H9 (cell line): Measurements from ENCODE around the gene RNF213. TPM values are rescaled to one million over a fixed set of nuclear protein-coding genes. Genes with fewer than 3 reads are reported as not detected.

Experiments
- DNase-seq: peaks from one replicate; pipeline ENCODE4 v3.0.0-alpha.2; 2017
- H2AFZ ChIP-seq: one replicate; pipeline ENCODE4 v1.6.1; 2013; ENCODE audit warnings: mild to moderate bottlenecking, low read length, control low read depth, moderate library complexity
- H2AK5ac ChIP-seq: 2 replicates; pipeline ENCODE4 v1.6.1; 2013; ENCODE audit warnings: low read length, control low read depth, mixed read lengths; ENCODE audit not compliant: insufficient read length
- H2BK120ac ChIP-seq: one replicate; pipeline ENCODE4 v1.6.1; 2013; ENCODE audit warnings: low read depth, mild to moderate bottlenecking, low read length, control low read depth, inconsistent platforms; ENCODE audit not compliant: poor library complexity, severe bottlenecking
- H2BK12ac ChIP-seq: 2 replicates; pipeline ENCODE4 v1.6.1; 2013; ENCODE audit warnings: low read length, control low read depth, mixed read lengths, low read depth; ENCODE audit not compliant: insufficient read length
- H2BK15ac ChIP-seq: 2 replicates; pipeline ENCODE4 v1.6.1; 2013; ENCODE audit warnings: low read depth, low read length, control low read depth
- H2BK20ac ChIP-seq: one replicate; pipeline ENCODE4 v1.6.1; 2013; ENCODE audit warnings: low read depth, mild to moderate bottlenecking, low read length, control low read depth, inconsistent platforms; ENCODE audit not compliant: poor library complexity, severe bottlenecking
- H2BK5ac ChIP-seq: 2 replicates; pipeline ENCODE4 v1.6.1; 2013; ENCODE audit warnings: low read length, control low read depth, mixed read lengths; ENCODE audit not compliant: insufficient read length
- H3K14ac ChIP-seq: 2 replicates; pipeline ENCODE4 v1.6.1; 2013; ENCODE audit warnings: low read length, control low read depth; ENCODE audit not compliant: insufficient read depth
- H3K18ac ChIP-seq: 2 replicates; pipeline ENCODE4 v1.6.1; 2013; ENCODE audit warnings: low read depth, mild to moderate bottlenecking, mixed read lengths, low read length, control low read depth; ENCODE audit not compliant: insufficient read length
- H3K23ac ChIP-seq: 2 replicates; pipeline ENCODE4 v1.6.1; 2013; ENCODE audit warnings: low read length, control low read depth, mixed read lengths, low read depth; ENCODE audit not compliant: insufficient read length
- H3K23me2 ChIP-seq: 2 replicates; pipeline ENCODE4 v1.6.1; 2013; ENCODE audit warnings: low read depth, mild to moderate bottlenecking, mixed read lengths, low read length, control low read depth; ENCODE audit not compliant: insufficient read length, poor library complexity, severe bottlenecking
- H3K27ac ChIP-seq: 2 replicates; pipeline ENCODE4 v1.5.1; 2013; ENCODE audit warnings: low read length, control low read depth, mixed read lengths, low read depth; ENCODE audit not compliant: insufficient read length
- H3K27me3 ChIP-seq: 2 replicates; pipeline ENCODE4 v1.6.1; 2013; ENCODE audit warnings: low read length, control low read depth, inconsistent platforms; ENCODE audit not compliant: insufficient read depth
- H3K4ac ChIP-seq: 2 replicates; pipeline ENCODE4 v1.6.1; 2013; ENCODE audit warnings: low read depth, mild to moderate bottlenecking, control low read depth, inconsistent platforms, low read length, moderate library complexity
- H3K4me1 ChIP-seq: 2 replicates; pipeline ENCODE4 v1.6.1; 2013; ENCODE audit warnings: low read length, control low read depth, inconsistent platforms; ENCODE audit not compliant: insufficient read depth
- H3K4me2 ChIP-seq: 2 replicates; pipeline ENCODE4 v1.6.1; 2013; ENCODE audit warnings: low read length, control low read depth, mixed read lengths; ENCODE audit not compliant: insufficient read length, insufficient read depth
- H3K56ac ChIP-seq: 2 replicates; pipeline ENCODE4 v1.6.1; 2013; ENCODE audit warnings: low read depth, mild to moderate bottlenecking, mixed read lengths, low read length, control low read depth; ENCODE audit not compliant: insufficient read length
- H3K79me1 ChIP-seq: 2 replicates; pipeline ENCODE4 v1.6.1; 2013; ENCODE audit warnings: low read depth, mild to moderate bottlenecking, moderate library complexity, low read length, control low read depth, inconsistent platforms; ENCODE audit not compliant: insufficient read depth, poor library complexity, severe bottlenecking
- H3K79me2 ChIP-seq: 2 replicates; pipeline ENCODE4 v1.6.1; 2013; ENCODE audit warnings: low read length, control low read depth, inconsistent platforms; ENCODE audit not compliant: insufficient read depth
- H3K9ac ChIP-seq: 2 replicates; pipeline ENCODE4 v1.6.1; 2013; ENCODE audit warnings: low read length, control low read depth, mixed read lengths; ENCODE audit not compliant: insufficient read length; ENCODE audit errors: extremely low read depth
- H3K9me3 ChIP-seq: one replicate; pipeline ENCODE4 v1.6.1; 2013; ENCODE audit warnings: low read depth, low read length, inconsistent platforms; ENCODE audit not compliant: control insufficient read depth
- H3T11ph ChIP-seq: one replicate; pipeline ENCODE4 v1.6.1; 2013; ENCODE audit warnings: mild to moderate bottlenecking, low read length, control low read depth, inconsistent platforms
- H4K20me1 ChIP-seq: one replicate; pipeline ENCODE4 v1.6.1; 2013; ENCODE audit not compliant: control insufficient read depth, insufficient read length, insufficient read depth
- H4K5ac ChIP-seq: 2 replicates; pipeline ENCODE4 v1.6.1; 2013; ENCODE audit warnings: low read depth, mild to moderate bottlenecking, mixed read lengths, low read length, control low read depth; ENCODE audit not compliant: insufficient read length
- H4K8ac ChIP-seq: replicated peaks from 2 replicates; pipeline ENCODE4 v1.6.1; 2013; ENCODE audit warnings: low read length, control low read depth, mixed read lengths, low read depth; ENCODE audit not compliant: insufficient read length
- H4K91ac ChIP-seq: 2 replicates; pipeline ENCODE4 v1.6.1; 2013; ENCODE audit warnings: low read depth, mild to moderate bottlenecking, moderate library complexity, mixed read lengths, low read length, control low read depth; ENCODE audit not compliant: insufficient read length
- H3K27ac Mint-ChIP-seq, 3 experiments: 2 replicates in 2 of 3; 3 replicates in 1 of 3; pipeline ENCODE4 v1.8.0; 2020 to 2021; ENCODE audit warnings: mixed read lengths in 3 of 3, mild to moderate bottlenecking in 1 of 3, moderate library complexity in 1 of 3
- H3K27me3 Mint-ChIP-seq: 2 replicates; pipeline ENCODE4 v1.8.0; 2021; ENCODE audit warnings: low read depth, mild to moderate bottlenecking, moderate library complexity, mixed read lengths
- H3K36me3 Mint-ChIP-seq, 3 experiments: 2 replicates in 2 of 3; 3 replicates in 1 of 3; pipeline ENCODE4 v1.8.0; 2020 to 2021; ENCODE audit warnings: low read depth in 3 of 3, mixed read lengths in 3 of 3; ENCODE audit not compliant: insufficient read depth in 1 of 3
- H3K4me1 Mint-ChIP-seq, 2 experiments: 2 replicates each; pipeline ENCODE4 v1.8.0; 2020; ENCODE audit warnings: mixed read lengths in 2 of 2
- H3K4me3 Mint-ChIP-seq, 2 experiments: 2 replicates in 1 of 2; 3 replicates in 1 of 2; pipeline ENCODE4 v1.8.0; 2020 to 2021; ENCODE audit warnings: mild to moderate bottlenecking in 2 of 2, mixed read lengths in 2 of 2, moderate library complexity in 1 of 2
- H3K9me3 Mint-ChIP-seq, 2 experiments: 2 replicates in 1 of 2; 3 replicates in 1 of 2; pipeline ENCODE4 v1.8.0; 2020; ENCODE audit warnings: mild to moderate bottlenecking in 2 of 2, mixed read lengths in 2 of 2, moderate library complexity in 1 of 2
- CTCF ChIP-seq: fragments of 200-600 bp; sonication (generic); conservative IDR thresholded peaks from 3 replicates; pipeline ENCODE4 v1.8.0; 2021; ENCODE audit warnings: antibody characterized with exemption, mild to moderate bottlenecking
- WGBS: extraction: QIAGEN DNeasy Blood & Tissue Kit; methylation state at CpG from one replicate; pipeline ENCODE4 v1.1.7; 2013; ENCODE audit warnings: missing lambda C conversion rate, low lambda C conversion rate, mixed read lengths; ENCODE audit not compliant: insufficient read length; ENCODE audit errors: extremely low coverage; 5-methylcytosine and 5-hydroxymethylcytosine counted together
- total RNA-seq: library from RNA; stranded (reverse); gene quantifications from 2 replicates; pipeline ENCODE4 v1.2.1, GENCODE V29; 2021

Gene RNF213
- total RNA-seq, 1 experiment from 2014 or later: 34.3 TPM

- H3K9ac ChIP-seq: no peak overlapping the region
Observed at GRCh38 chr17:80232438-80232837, 28.2 kb upstream of the RNF213 start.

More at GRCh38 chr17:80232438-80232837, 28.2 kb upstream of the RNF213 start:
- peaks cover 13 to 21% of the 10 kb centered on the region in 2 experiments for H3K9me3 Mint-ChIP-seq
- no peak overlapping the region for H2BK15ac ChIP-seq
- H3K4ac ChIP-seq: no peak overlapping the region
- no peak overlapping the region for H2AFZ ChIP-seq
- H4K5ac ChIP-seq: no peak overlapping the region
- no peaks in the 10 kb centered on the region for H3K79me2 ChIP-seq
- H2BK12ac ChIP-seq: no peak overlapping the region
- no peak overlapping the region for H3K4me2 ChIP-seq
- H3T11ph ChIP-seq: no peak overlapping the region
- H2BK20ac ChIP-seq: no peak overlapping the region
- no peak overlapping the region for H3K56ac ChIP-seq
- H3K27ac ChIP-seq: no peak overlapping the region
- no peaks in the 10 kb centered on the region for H3K4me1 Mint-ChIP-seq
- H3K14ac ChIP-seq: no peak overlapping the region
- H3K27me3 ChIP-seq: no peaks in the 10 kb centered on the region
- no peaks in the 10 kb centered on the region for H3K27me3 Mint-ChIP-seq
- H2BK120ac ChIP-seq: no peak overlapping the region
- no peak overlapping the region for H3K27ac Mint-ChIP-seq
- no peaks in the 10 kb centered on the region for H3K79me1 ChIP-seq
- no peaks in the 10 kb centered on the region for H3K23me2 ChIP-seq
- H3K36me3 Mint-ChIP-seq: peaks cover 30 to 53% (median 50%) of the 10 kb centered on the region in 3 experiments
- no peak overlapping the region for H3K18ac ChIP-seq
- no peaks in the 10 kb centered on the region for H4K20me1 ChIP-seq
- H4K91ac ChIP-seq: no peak overlapping the region
- TF ChIP-seq CTCF: no peak
- no peak overlapping the region for H4K8ac ChIP-seq
- DNase-seq: no peak
- H2BK5ac ChIP-seq: no peak overlapping the region
- no peak overlapping the region for H2AK5ac ChIP-seq
- H3K4me3 Mint-ChIP-seq: no peak overlapping the region
- H3K23ac ChIP-seq: no peak overlapping the region
- no CpG with 5 or more reads among the region's 1 CpG for WGBS
- peaks cover 4% of the 10 kb centered on the region for H3K9me3 ChIP-seq
- no peaks in the 10 kb centered on the region for H3K4me1 ChIP-seq
